H9 (cell line): ENCODE results near the gene LMTK3. TPM values are rescaled to one million over a fixed set of nuclear protein-coding genes. Genes with fewer than 3 reads are reported as not detected.
A peak's percentile ranks its signal among the peaks of the same experiment; 100 is the strongest.

ENCODE experiments used
- DNase-seq: peaks from one replicate; pipeline ENCODE4 v3.0.0-alpha.2; 2017
- H2AFZ ChIP-seq: one replicate; pipeline ENCODE4 v1.6.1; 2013; ENCODE audit warnings: mild to moderate bottlenecking, low read length, control low read depth, moderate library complexity
- H2AK5ac ChIP-seq: 2 replicates; pipeline ENCODE4 v1.6.1; 2013; ENCODE audit warnings: low read length, control low read depth, mixed read lengths; ENCODE audit not compliant: insufficient read length
- H2BK120ac ChIP-seq: one replicate; pipeline ENCODE4 v1.6.1; 2013; ENCODE audit warnings: low read depth, mild to moderate bottlenecking, low read length, control low read depth, inconsistent platforms; ENCODE audit not compliant: poor library complexity, severe bottlenecking
- H2BK12ac ChIP-seq: 2 replicates; pipeline ENCODE4 v1.6.1; 2013; ENCODE audit warnings: low read length, control low read depth, mixed read lengths, low read depth; ENCODE audit not compliant: insufficient read length
- H2BK15ac ChIP-seq: 2 replicates; pipeline ENCODE4 v1.6.1; 2013; ENCODE audit warnings: low read depth, low read length, control low read depth
- H2BK20ac ChIP-seq: one replicate; pipeline ENCODE4 v1.6.1; 2013; ENCODE audit warnings: low read depth, mild to moderate bottlenecking, low read length, control low read depth, inconsistent platforms; ENCODE audit not compliant: poor library complexity, severe bottlenecking
- H2BK5ac ChIP-seq: 2 replicates; pipeline ENCODE4 v1.6.1; 2013; ENCODE audit warnings: low read length, control low read depth, mixed read lengths; ENCODE audit not compliant: insufficient read length
- H3K14ac ChIP-seq: 2 replicates; pipeline ENCODE4 v1.6.1; 2013; ENCODE audit warnings: low read length, control low read depth; ENCODE audit not compliant: insufficient read depth
- H3K18ac ChIP-seq: 2 replicates; pipeline ENCODE4 v1.6.1; 2013; ENCODE audit warnings: low read depth, mild to moderate bottlenecking, mixed read lengths, low read length, control low read depth; ENCODE audit not compliant: insufficient read length
- H3K23ac ChIP-seq: 2 replicates; pipeline ENCODE4 v1.6.1; 2013; ENCODE audit warnings: low read length, control low read depth, mixed read lengths, low read depth; ENCODE audit not compliant: insufficient read length
- H3K23me2 ChIP-seq: 2 replicates; pipeline ENCODE4 v1.6.1; 2013; ENCODE audit warnings: low read depth, mild to moderate bottlenecking, mixed read lengths, low read length, control low read depth; ENCODE audit not compliant: insufficient read length, poor library complexity, severe bottlenecking
- H3K27ac ChIP-seq: 2 replicates; pipeline ENCODE4 v1.5.1; 2013; ENCODE audit warnings: low read length, control low read depth, mixed read lengths, low read depth; ENCODE audit not compliant: insufficient read length
- H3K27me3 ChIP-seq: 2 replicates; pipeline ENCODE4 v1.6.1; 2013; ENCODE audit warnings: low read length, control low read depth, inconsistent platforms; ENCODE audit not compliant: insufficient read depth
- H3K4ac ChIP-seq: 2 replicates; pipeline ENCODE4 v1.6.1; 2013; ENCODE audit warnings: low read depth, mild to moderate bottlenecking, control low read depth, inconsistent platforms, low read length, moderate library complexity
- H3K4me1 ChIP-seq: 2 replicates; pipeline ENCODE4 v1.6.1; 2013; ENCODE audit warnings: low read length, control low read depth, inconsistent platforms; ENCODE audit not compliant: insufficient read depth
- H3K4me2 ChIP-seq: 2 replicates; pipeline ENCODE4 v1.6.1; 2013; ENCODE audit warnings: low read length, control low read depth, mixed read lengths; ENCODE audit not compliant: insufficient read length, insufficient read depth
- H3K56ac ChIP-seq: 2 replicates; pipeline ENCODE4 v1.6.1; 2013; ENCODE audit warnings: low read depth, mild to moderate bottlenecking, mixed read lengths, low read length, control low read depth; ENCODE audit not compliant: insufficient read length
- H3K79me1 ChIP-seq: 2 replicates; pipeline ENCODE4 v1.6.1; 2013; ENCODE audit warnings: low read depth, mild to moderate bottlenecking, moderate library complexity, low read length, control low read depth, inconsistent platforms; ENCODE audit not compliant: insufficient read depth, poor library complexity, severe bottlenecking
- H3K79me2 ChIP-seq: 2 replicates; pipeline ENCODE4 v1.6.1; 2013; ENCODE audit warnings: low read length, control low read depth, inconsistent platforms; ENCODE audit not compliant: insufficient read depth
- H3K9ac ChIP-seq: 2 replicates; pipeline ENCODE4 v1.6.1; 2013; ENCODE audit warnings: low read length, control low read depth, mixed read lengths; ENCODE audit not compliant: insufficient read length; ENCODE audit errors: extremely low read depth
- H3K9me3 ChIP-seq: one replicate; pipeline ENCODE4 v1.6.1; 2013; ENCODE audit warnings: low read depth, low read length, inconsistent platforms; ENCODE audit not compliant: control insufficient read depth
- H3T11ph ChIP-seq: one replicate; pipeline ENCODE4 v1.6.1; 2013; ENCODE audit warnings: mild to moderate bottlenecking, low read length, control low read depth, inconsistent platforms
- H4K20me1 ChIP-seq: one replicate; pipeline ENCODE4 v1.6.1; 2013; ENCODE audit not compliant: control insufficient read depth, insufficient read length, insufficient read depth
- H4K5ac ChIP-seq: 2 replicates; pipeline ENCODE4 v1.6.1; 2013; ENCODE audit warnings: low read depth, mild to moderate bottlenecking, mixed read lengths, low read length, control low read depth; ENCODE audit not compliant: insufficient read length
- H4K8ac ChIP-seq: replicated peaks from 2 replicates; pipeline ENCODE4 v1.6.1; 2013; ENCODE audit warnings: low read length, control low read depth, mixed read lengths, low read depth; ENCODE audit not compliant: insufficient read length
- H4K91ac ChIP-seq: 2 replicates; pipeline ENCODE4 v1.6.1; 2013; ENCODE audit warnings: low read depth, mild to moderate bottlenecking, moderate library complexity, mixed read lengths, low read length, control low read depth; ENCODE audit not compliant: insufficient read length
- H3K27ac Mint-ChIP-seq, 3 experiments: 2 replicates in 2 of 3; 3 replicates in 1 of 3; pipeline ENCODE4 v1.8.0; 2020 to 2021; ENCODE audit warnings: mixed read lengths in 3 of 3, mild to moderate bottlenecking in 1 of 3, moderate library complexity in 1 of 3
- H3K27me3 Mint-ChIP-seq: 2 replicates; pipeline ENCODE4 v1.8.0; 2021; ENCODE audit warnings: low read depth, mild to moderate bottlenecking, moderate library complexity, mixed read lengths
- H3K36me3 Mint-ChIP-seq, 3 experiments: 2 replicates in 2 of 3; 3 replicates in 1 of 3; pipeline ENCODE4 v1.8.0; 2020 to 2021; ENCODE audit warnings: low read depth in 3 of 3, mixed read lengths in 3 of 3; ENCODE audit not compliant: insufficient read depth in 1 of 3
- H3K4me1 Mint-ChIP-seq, 2 experiments: 2 replicates each; pipeline ENCODE4 v1.8.0; 2020; ENCODE audit warnings: mixed read lengths in 2 of 2
- H3K4me3 Mint-ChIP-seq, 2 experiments: 2 replicates in 1 of 2; 3 replicates in 1 of 2; pipeline ENCODE4 v1.8.0; 2020 to 2021; ENCODE audit warnings: mild to moderate bottlenecking in 2 of 2, mixed read lengths in 2 of 2, moderate library complexity in 1 of 2
- H3K9me3 Mint-ChIP-seq, 2 experiments: 2 replicates in 1 of 2; 3 replicates in 1 of 2; pipeline ENCODE4 v1.8.0; 2020; ENCODE audit warnings: mild to moderate bottlenecking in 2 of 2, mixed read lengths in 2 of 2, moderate library complexity in 1 of 2
- CTCF ChIP-seq: fragments of 200-600 bp; sonication (generic); conservative IDR thresholded peaks from 3 replicates; pipeline ENCODE4 v1.8.0; 2021; ENCODE audit warnings: antibody characterized with exemption, mild to moderate bottlenecking
- WGBS: extraction: QIAGEN DNeasy Blood & Tissue Kit; methylation state at CpG from one replicate; pipeline ENCODE4 v1.1.7; 2013; ENCODE audit warnings: missing lambda C conversion rate, low lambda C conversion rate, mixed read lengths; ENCODE audit not compliant: insufficient read length; ENCODE audit errors: extremely low coverage; 5-methylcytosine and 5-hydroxymethylcytosine counted together
- total RNA-seq: library from RNA; stranded (reverse); gene quantifications from 2 replicates; pipeline ENCODE4 v1.2.1, GENCODE V29; 2021

Gene LMTK3
- total RNA-seq, 1 experiment from 2014 or later: 14.4 TPM

- H3K9ac ChIP-seq: no peak overlapping the region
- no peak overlapping the region for H3K27ac Mint-ChIP-seq
- H2BK120ac ChIP-seq: no peak overlapping the region
- H3K56ac ChIP-seq: no peak overlapping the region
- H2AFZ ChIP-seq: no peak overlapping the region
- H3K27ac ChIP-seq: no peak overlapping the region
- no peak overlapping the region for H3K4ac ChIP-seq
- no peak overlapping the region; the same call in 1 of the 2 replicates for H3K14ac ChIP-seq
- H2BK12ac ChIP-seq: no peak overlapping the region
- no peak overlapping the region for H2BK5ac ChIP-seq
- no peak overlapping the region for H2BK20ac ChIP-seq
- H3K27me3 ChIP-seq: no peaks in the 10 kb centered on the region; the same call in 1 of the 2 replicates
- H3K9me3 ChIP-seq: no peaks in the 10 kb centered on the region
- no peak overlapping the region for H4K8ac ChIP-seq
- 0 out of 5 replicates have a peak overlapping the region, but pooled peaks of 1 of the 2 experiments have one; percentile 50 for H3K4me3 Mint-ChIP-seq
- no peaks in the 10 kb centered on the region for H3K4me1 ChIP-seq
- DNase-seq: no peak
- H3K23me2 ChIP-seq: peaks cover 6% of the 10 kb centered on the region
- no peak overlapping the region for H2BK15ac ChIP-seq
- H2AK5ac ChIP-seq: no peak overlapping the region
- no peaks in the 10 kb centered on the region; a peak in 1 of 5 replicates for H3K9me3 Mint-ChIP-seq
- no peak overlapping the region for H4K5ac ChIP-seq
- no peak overlapping the region for H3K23ac ChIP-seq
- no peak overlapping the region for H3K4me2 ChIP-seq
- peaks cover 1 to 31% (median 15%) of the 10 kb centered on the region in 3 experiments for H3K36me3 Mint-ChIP-seq
- peaks cover 32% of the 10 kb centered on the region for H3K27me3 Mint-ChIP-seq
- TF ChIP-seq CTCF: no peak
- H3K79me2 ChIP-seq: no peaks in the 10 kb centered on the region
- no peaks in the 10 kb centered on the region for H4K20me1 ChIP-seq
- H3K18ac ChIP-seq: no peak overlapping the region
- H3K79me1 ChIP-seq: no peaks in the 10 kb centered on the region
- peaks cover 24 to 33% of the 10 kb centered on the region in 2 experiments for H3K4me1 Mint-ChIP-seq
- H3T11ph ChIP-seq: no peak overlapping the region
- no peak overlapping the region for H4K91ac ChIP-seq
- WGBS: no CpG with 5 or more reads among the region's 8 CpGs
These were observed 23.7 kb downstream of the LMTK3 start for GRCh38 chr19:48487948-48488347.
